ENCODE results near the gene TRAF1.
A peak's percentile ranks its signal among the peaks of the same experiment; 100 is the strongest.

Gene TRAF1

GRCh38 chr9:120876842-120877240 is 49.8 kb downstream of the TRAF1 start, which contains the start of gene PHF19:
Gene PHF19, minus strand, starts transcription at chr9:120877188. Its CDS starts 2,447 bp downstream, at chr9:120874741.
- peaks cover 15% of the 10 kb centered on the region for H3K4me1 ChIP-seq (ENCODE audit: control insufficient read depth, insufficient read depth, low read length)
- peak within 1 kb of the TSS; percentile 90 for H3K4me2 ChIP-seq (ENCODE audit: low read length)
- H3K27me3 ChIP-seq (ENCODE audit: control insufficient read depth, insufficient read depth, low read length) = no peaks in the 10 kb centered on the region
- peaks cover 3% of the 10 kb centered on the region for H3K36me3 ChIP-seq (ENCODE audit: insufficient read depth, low read length)
- H3K9me3 ChIP-seq (replicated peaks; ENCODE audit: low read length) = no peaks in the 10 kb centered on the region
- H3K4me3 ChIP-seq (ENCODE audit: low read length) = peak within 1 kb of the TSS; percentile 82
- H3K9ac ChIP-seq (ENCODE audit: low read depth, low read length) = peak within 1 kb of the TSS; percentile 84

DNA sequence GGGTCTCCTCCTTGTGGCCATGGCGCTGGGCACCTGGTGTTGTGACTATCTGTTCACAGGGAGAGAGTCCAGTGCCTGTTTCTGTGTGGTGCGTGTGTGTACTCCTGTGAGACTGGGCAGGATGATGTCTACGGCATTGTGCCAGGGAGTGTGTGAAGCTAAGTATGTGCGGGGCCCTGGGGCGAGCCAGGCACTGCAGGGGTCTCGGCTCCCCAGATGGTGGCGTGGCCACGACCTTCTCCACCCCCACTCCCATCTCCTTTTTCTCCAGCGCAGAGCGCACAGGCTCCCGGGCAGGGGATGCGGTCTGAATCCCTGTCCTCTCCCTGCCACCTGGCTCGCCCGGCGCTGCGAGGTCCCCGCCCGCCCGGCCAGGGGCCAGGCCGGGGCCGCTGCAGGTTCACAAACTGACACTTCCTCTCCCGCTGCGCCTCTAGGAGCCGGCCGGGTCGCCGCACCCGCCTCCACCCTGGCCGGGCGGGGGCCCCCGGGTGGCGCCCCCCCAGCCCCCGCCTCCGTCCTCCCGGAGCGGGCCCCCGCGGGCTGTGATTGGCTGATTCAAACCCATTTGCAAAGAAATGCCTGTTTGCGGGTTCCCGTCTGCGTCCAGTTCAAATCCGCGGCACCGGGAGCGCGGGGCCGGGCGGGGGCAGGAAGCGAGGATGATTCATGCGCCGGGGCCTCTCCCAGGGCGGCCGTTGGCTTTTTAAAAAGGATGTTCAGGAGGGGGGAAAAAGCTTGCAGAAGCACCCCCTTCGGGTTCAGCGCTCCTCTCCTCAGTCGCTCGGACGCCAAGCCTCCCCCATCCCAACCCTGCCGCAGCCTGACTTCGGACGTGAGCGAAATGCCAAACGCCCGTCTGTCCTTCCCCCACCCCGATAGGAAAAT is 50.4 kb downstream of the TRAF1 start:
- Histone ChIP-seq H3K4me3 (ENCODE audit: low read length) (peak overlapping the region; percentile 82), H3K4me2 (ENCODE audit: low read length) (peak overlapping the region; percentile 90), H3K4me1 (ENCODE audit: control insufficient read depth, insufficient read depth, low read length) (peaks cover 15% of the 10 kb centered on the region), H3K9ac (ENCODE audit: low read depth, low read length) (peak overlapping the region; percentile 84), H3K36me3 (ENCODE audit: insufficient read depth, low read length) (peaks cover 3% of the 10 kb centered on the region), H3K27me3 (ENCODE audit: control insufficient read depth, insufficient read depth, low read length) (no peaks in the 10 kb centered on the region), H3K9me3 (replicated peaks; ENCODE audit: low read length) (no peaks in the 10 kb centered on the region)

GRCh38 chr9:120875643-120875953 is 51.0 kb downstream of the TRAF1 start:
- Histone ChIP-seq H3K9ac (ENCODE audit: low read depth, low read length) (peak overlapping the region; percentile 84), H3K36me3 (ENCODE audit: insufficient read depth, low read length) (peaks cover 3% of the 10 kb centered on the region), H3K27me3 (ENCODE audit: control insufficient read depth, insufficient read depth, low read length) (no peaks in the 10 kb centered on the region), H3K4me1 (ENCODE audit: control insufficient read depth, insufficient read depth, low read length) (peaks cover 15% of the 10 kb centered on the region), H3K4me2 (ENCODE audit: low read length) (peak overlapping the region; percentile 90), H3K9me3 (replicated peaks; ENCODE audit: low read length) (no peaks in the 10 kb centered on the region), H3K4me3 (ENCODE audit: low read length) (peak overlapping the region; percentile 82)

DNA sequence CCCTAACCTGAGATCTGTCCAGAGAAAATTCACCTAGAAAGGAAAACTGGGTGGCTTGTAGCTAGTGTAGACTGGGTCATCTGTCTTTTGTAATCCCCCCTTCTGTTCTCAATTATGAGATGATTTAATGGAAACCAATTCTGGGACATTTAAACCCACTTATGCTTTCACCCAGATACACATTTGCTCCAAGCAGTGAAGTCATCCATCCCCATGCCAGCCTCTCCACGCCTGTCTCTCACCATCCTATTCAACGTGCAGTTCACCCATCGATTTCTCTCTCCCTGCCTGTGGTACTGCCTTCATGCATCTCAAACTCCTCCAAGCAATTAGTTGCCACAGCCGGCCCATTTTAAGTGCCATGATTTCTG is 51.4 kb downstream of the TRAF1 start:
- Histone ChIP-seq H3K27me3 (ENCODE audit: control insufficient read depth, insufficient read depth, low read length) (no peaks in the 10 kb centered on the region), H3K36me3 (ENCODE audit: insufficient read depth, low read length) (peaks cover 7% of the 10 kb centered on the region), H3K4me2 (ENCODE audit: low read length) (peak overlapping the region; percentile 90), H3K9me3 (replicated peaks; ENCODE audit: low read length) (no peaks in the 10 kb centered on the region), H3K4me1 (ENCODE audit: control insufficient read depth, insufficient read depth, low read length) (peaks cover 18% of the 10 kb centered on the region), H3K9ac (ENCODE audit: low read depth, low read length) (peak overlapping the region; percentile 84), H3K4me3 (ENCODE audit: low read length) (peak overlapping the region; percentile 82)

- no peak overlapping the region for H3K4me3 ChIP-seq (ENCODE audit: low read length)
- no peaks in the 10 kb centered on the region for H3K9me3 ChIP-seq (replicated peaks; ENCODE audit: low read length)
- no peaks in the 10 kb centered on the region for H3K27me3 ChIP-seq (ENCODE audit: control insufficient read depth, insufficient read depth, low read length)
- no peak overlapping the region for H3K9ac ChIP-seq (ENCODE audit: low read depth, low read length)
- H3K4me1 ChIP-seq (ENCODE audit: control insufficient read depth, insufficient read depth, low read length) = peaks cover 25% of the 10 kb centered on the region
- H3K4me2 ChIP-seq (ENCODE audit: low read length) = peak overlapping the region; percentile 90
- peaks cover 8% of the 10 kb centered on the region for H3K36me3 ChIP-seq (ENCODE audit: insufficient read depth, low read length)
Observed at GRCh38 chr9:120874226-120875194, 52.1 kb downstream of the TRAF1 start.

DNA sequence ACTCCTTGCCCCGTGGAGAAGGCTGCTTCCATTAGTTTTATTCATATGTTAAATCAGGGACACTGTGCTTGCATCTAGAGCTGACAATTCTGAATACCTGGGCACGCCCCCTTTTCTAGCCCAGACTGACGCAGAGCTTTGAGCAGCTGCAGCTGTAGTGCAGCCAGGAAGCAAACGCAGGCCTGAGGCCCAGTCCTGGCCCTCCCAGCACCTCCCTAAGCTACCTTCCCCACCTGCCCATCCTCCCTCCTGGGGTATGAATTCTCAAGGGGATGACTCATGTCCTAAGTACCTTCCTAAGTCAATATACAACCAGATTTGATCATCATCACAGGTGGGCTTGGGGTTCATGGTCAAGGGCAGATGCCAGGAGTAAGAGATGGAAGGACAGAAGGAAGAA is 53.1 kb downstream of the TRAF1 start:
- no peak overlapping the region for H3K4me2 ChIP-seq (ENCODE audit: low read length)
- no peaks in the 10 kb centered on the region for H3K27me3 ChIP-seq (ENCODE audit: control insufficient read depth, insufficient read depth, low read length)
- peaks cover 31% of the 10 kb centered on the region for H3K4me1 ChIP-seq (ENCODE audit: control insufficient read depth, insufficient read depth, low read length)
- H3K4me3 ChIP-seq (ENCODE audit: low read length) = no peak overlapping the region
- H3K9ac ChIP-seq (ENCODE audit: low read depth, low read length) = no peak overlapping the region
- H3K36me3 ChIP-seq (ENCODE audit: insufficient read depth, low read length) = peaks cover 8% of the 10 kb centered on the region
- no peaks in the 10 kb centered on the region for H3K9me3 ChIP-seq (replicated peaks; ENCODE audit: low read length)

- no peak overlapping the region for H3K9ac ChIP-seq (ENCODE audit: low read depth, low read length)
- H3K9me3 ChIP-seq (replicated peaks; ENCODE audit: low read length) = no peaks in the 10 kb centered on the region
- no peak overlapping the region for H3K4me2 ChIP-seq (ENCODE audit: low read length)
- H3K4me3 ChIP-seq (ENCODE audit: low read length) = no peak overlapping the region
- H3K27me3 ChIP-seq (ENCODE audit: control insufficient read depth, insufficient read depth, low read length) = no peaks in the 10 kb centered on the region
- H3K4me1 ChIP-seq (ENCODE audit: control insufficient read depth, insufficient read depth, low read length) = peaks cover 37% of the 10 kb centered on the region
- peaks cover 8% of the 10 kb centered on the region for H3K36me3 ChIP-seq (ENCODE audit: insufficient read depth, low read length)
Observed at GRCh38 chr9:120872791-120873502, 53.6 kb downstream of the TRAF1 start.

- no peaks in the 10 kb centered on the region for H3K9me3 ChIP-seq (replicated peaks; ENCODE audit: low read length)
- no peaks in the 10 kb centered on the region for H3K27me3 ChIP-seq (ENCODE audit: control insufficient read depth, insufficient read depth, low read length)
- H3K9ac ChIP-seq (ENCODE audit: low read depth, low read length) = no peak overlapping the region
- no peak overlapping the region for H3K4me2 ChIP-seq (ENCODE audit: low read length)
- no peak overlapping the region for H3K4me3 ChIP-seq (ENCODE audit: low read length)
- peaks cover 25% of the 10 kb centered on the region for H3K36me3 ChIP-seq (ENCODE audit: insufficient read depth, low read length)
- peaks cover 22% of the 10 kb centered on the region for H3K4me1 ChIP-seq (ENCODE audit: control insufficient read depth, insufficient read depth, low read length)
Observed at GRCh38 chr9:120870206-120870605, 56.4 kb downstream of the TRAF1 start.

DNA sequence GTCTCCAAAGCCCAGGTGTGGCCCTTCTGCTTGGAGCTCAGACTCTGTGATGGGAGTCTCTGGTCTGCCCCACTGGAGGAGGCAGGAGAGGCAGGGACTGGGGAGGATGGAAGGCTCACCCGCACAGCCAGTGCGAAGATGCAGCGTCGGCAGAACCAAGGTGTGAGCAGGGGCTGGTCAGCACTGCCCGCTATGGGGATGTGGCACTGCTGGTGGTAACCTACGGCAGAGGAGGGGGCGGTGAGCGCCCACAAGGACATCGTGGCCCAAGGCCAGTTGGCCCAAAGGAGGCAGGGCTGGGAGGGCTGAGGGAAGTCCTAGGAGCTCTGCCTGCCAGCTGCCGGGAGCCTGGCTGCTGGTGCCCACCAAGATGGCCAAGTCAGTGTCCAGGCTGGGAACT is 56.9 kb downstream of the TRAF1 start:
- Histone ChIP-seq H3K27me3 (ENCODE audit: control insufficient read depth, insufficient read depth, low read length) (no peaks in the 10 kb centered on the region), H3K9ac (ENCODE audit: low read depth, low read length) (peak overlapping the region; percentile 71), H3K4me2 (ENCODE audit: low read length) (peak overlapping the region; percentile 86), H3K9me3 (replicated peaks; ENCODE audit: low read length) (no peaks in the 10 kb centered on the region), H3K4me3 (ENCODE audit: low read length) (peak overlapping the region; percentile 82), H3K36me3 (ENCODE audit: insufficient read depth, low read length) (peaks cover 25% of the 10 kb centered on the region), H3K4me1 (ENCODE audit: control insufficient read depth, insufficient read depth, low read length) (peaks cover 22% of the 10 kb centered on the region)

DNA sequence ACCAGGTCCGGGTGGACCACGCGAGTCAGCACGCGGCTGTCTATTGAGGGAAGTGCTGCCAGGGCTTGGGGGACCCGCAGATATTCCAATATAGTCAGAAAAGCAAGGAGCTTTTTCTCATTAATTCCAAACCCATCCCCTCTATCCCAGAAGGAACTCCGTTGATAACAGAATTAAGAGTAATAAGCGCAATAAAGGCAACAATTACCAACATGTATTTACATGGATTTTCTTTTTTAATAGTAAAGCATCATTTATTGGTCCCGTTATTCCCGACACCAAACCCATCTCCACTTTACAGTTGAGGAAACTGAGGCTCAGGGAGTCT is 57.3 kb downstream of the TRAF1 start:
- Histone ChIP-seq H3K9me3 (replicated peaks; ENCODE audit: low read length) (no peaks in the 10 kb centered on the region), H3K4me1 (ENCODE audit: control insufficient read depth, insufficient read depth, low read length) (peaks cover 22% of the 10 kb centered on the region), H3K4me3 (ENCODE audit: low read length) (peak overlapping the region; percentile 82), H3K36me3 (ENCODE audit: insufficient read depth, low read length) (peaks cover 25% of the 10 kb centered on the region), H3K27me3 (ENCODE audit: control insufficient read depth, insufficient read depth, low read length) (no peaks in the 10 kb centered on the region), H3K4me2 (ENCODE audit: low read length) (peak overlapping the region; percentile 86), H3K9ac (ENCODE audit: low read depth, low read length) (peak overlapping the region; percentile 71)

Measured in skeletal muscle satellite cell (primary cell).